ENCODE results near the gene RASAL2.
A peak's percentile ranks its signal among the peaks of the same experiment; 100 is the strongest.
"Not testable (repeated sequence)": the region's sequence is repeated elsewhere in the genome, so short reads cannot be mapped to it uniquely, and the experiment has no call there.

RASAL2 gene

DNA sequence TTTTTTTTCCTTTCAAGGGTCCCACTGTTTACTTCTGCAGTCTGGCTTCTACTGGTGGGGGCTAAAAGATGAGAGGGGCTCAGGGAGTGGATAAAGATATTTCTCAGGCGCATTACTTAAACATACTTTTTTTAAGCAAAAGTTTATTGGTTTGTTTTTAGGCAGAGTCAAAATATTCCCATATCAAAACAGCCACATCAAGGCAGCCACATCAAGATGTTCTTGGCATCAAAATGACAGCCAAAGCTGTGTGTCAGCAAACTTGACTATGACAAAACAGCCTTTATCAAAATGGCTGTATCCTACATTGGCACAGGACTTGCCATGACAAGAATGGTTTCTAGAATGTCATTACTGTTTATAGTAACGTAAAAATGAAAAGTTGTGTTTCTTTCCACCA lies 22.1 kb upstream of the RASAL2 start:
- no peak for DNase-seq

- no peak for DNase-seq
These were observed 21.6 kb upstream of the RASAL2 start for GRCh38 chr1:178072326-178072725.

DNA sequence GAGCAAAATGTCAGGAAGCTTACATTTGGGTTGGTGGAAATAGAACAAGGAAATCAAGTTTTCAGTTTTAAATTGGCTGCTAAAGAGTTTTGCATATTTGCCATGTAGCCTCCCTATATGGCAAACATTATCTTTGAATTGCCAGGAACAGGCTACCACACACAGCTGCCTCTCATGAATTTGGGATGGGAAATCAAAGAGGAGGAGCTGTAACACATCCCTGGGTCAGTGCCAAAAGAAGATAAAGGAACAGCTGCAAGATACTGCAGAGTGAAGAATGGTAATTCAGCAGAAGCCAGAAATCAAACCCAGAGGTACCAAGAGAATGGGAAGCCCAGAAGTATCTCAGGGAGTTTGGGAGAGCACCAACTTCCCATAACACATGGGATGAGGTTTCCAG lies 18.6 kb upstream of the RASAL2 start:
- no peak for DNase-seq

DNA sequence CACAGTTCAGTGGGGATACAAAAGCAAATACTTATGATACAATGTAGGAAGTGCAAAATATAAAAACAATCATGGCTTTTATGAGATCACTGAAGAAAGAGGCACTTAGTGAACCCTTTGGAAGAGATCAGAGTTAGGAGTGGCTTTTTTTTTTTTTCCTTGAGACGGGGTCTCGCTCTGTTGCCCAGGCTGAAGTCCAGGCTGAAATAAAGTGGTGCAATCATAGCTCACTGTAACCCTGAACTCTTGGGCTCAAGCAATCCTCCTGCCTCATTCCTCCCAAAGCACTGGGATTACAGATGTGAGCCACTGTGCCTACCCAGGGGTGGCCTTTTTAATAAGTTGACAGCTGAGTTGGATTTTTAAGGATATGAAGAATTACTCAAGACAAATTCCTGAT lies 17.3 kb upstream of the RASAL2 start:
- DNase-seq, result no peak

DNA sequence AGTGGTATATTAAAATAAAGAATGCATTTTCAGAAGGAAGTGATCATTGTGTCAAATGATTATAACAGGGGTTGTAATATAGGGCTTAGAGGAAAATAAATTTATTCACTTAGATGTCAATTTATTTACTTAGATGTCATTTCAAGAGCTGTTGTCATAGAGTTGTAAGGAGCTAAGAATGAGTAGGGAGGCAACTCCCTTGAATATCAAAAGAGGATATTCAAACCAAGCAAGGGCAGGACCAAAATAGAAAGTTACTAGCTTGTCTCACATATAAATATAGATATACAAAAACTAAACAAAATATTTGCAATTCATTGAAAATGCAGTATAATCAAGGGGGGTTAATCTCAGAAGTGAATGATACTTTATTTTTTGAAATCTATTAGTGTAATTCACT lies 16.0 kb upstream of the RASAL2 start:
- DNase-seq, result no peak

GRCh38 chr1:178086294-178086693 lies 7.6 kb upstream of the RASAL2 start:
- peak; percentile 25 for DNase-seq

DNA sequence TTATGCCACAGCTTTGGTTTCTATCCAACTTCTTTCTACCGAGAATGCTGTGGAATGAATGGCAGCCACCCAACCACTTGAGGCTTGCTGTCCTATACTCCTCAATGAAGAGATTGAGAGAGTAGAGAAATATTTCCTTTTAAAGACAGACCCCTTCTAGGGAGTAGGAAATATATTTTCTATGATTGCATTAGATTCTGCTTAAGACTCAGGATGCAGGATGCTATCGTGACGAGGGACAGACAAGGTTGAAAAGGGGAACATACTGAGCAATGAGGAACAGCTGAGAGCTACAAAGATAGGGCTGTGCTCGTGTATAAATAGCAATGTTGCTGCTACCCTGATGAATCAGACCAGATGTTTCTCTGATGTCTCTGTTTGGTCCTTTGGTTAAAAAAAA lies 7.1 kb upstream of the RASAL2 start:
- DNase-seq, result peak; percentile 78

DNA sequence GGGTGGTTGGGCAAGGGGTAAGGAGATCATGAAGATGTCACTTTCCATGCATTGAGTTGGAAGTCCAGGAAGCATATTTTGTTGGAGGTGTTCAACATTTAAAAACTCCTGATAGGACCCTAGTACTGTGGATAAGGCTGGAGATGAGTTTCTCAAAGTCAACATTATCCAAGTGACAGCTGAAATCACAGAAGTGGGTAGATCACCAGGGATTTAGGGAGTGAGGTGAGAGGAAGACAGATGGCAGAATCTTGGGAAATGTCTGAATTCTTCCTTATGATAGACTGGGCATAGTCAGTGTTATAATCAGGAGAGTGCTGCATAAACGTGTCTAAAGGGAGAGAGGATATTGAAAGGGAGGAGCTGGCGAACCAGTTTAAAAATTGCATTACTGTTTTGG lies 5.3 kb upstream of the RASAL2 start:
- no peak for DNase-seq

DNA sequence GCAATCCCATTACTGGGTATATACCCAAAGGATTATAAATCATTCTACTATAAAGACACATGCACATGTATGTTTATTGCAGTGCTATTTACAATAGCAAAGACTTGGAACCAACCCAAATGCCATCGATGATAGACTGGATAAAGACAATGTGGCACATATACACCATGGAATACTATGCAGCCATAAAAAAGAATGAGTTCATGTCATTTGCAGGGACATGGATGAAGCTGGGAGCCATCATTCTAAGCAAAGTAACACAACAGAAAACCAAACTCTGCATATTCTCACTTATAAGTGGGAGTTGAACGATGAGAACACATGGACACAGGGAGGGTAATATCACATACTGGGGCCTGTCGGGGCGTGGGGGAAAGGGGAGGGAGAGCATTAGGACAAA lies 2.5 kb upstream of the RASAL2 start:
- not testable (repeated sequence) for DNase-seq

GRCh38 chr1:178091986-178092745 lies 1.7 kb upstream of the RASAL2 start:
- DNase-seq, result peak; percentile 91

DNA sequence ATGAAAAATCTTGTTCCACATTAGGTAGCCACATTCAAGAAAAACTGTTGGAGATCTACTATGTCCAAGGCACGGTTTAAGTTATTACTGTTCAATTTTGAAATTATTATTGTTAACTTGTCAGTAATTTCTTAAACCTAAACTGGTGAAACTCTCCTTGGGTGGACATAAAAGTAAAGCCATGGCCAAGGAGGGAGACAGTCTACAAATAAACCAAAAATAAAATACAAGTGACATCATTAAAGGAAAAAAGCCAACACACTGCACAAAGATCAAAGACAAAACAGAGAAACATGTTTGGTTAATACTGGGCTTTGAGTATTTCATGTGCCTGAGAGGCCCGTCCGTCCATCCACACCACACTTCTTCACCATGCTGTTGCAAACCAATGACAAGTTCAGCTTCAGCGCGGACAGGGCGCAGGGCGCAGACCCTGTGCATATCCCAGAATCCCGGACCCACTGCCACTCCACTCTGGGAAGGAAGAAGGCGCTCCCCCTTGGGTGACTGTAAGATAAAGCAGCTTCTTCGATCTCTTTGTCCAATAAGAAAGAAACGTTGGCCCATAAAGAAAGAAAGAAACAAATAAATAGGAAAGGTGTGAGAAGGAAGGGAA lies 918 bp upstream of the RASAL2 start:
- DNase-seq, result no peak

DNA sequence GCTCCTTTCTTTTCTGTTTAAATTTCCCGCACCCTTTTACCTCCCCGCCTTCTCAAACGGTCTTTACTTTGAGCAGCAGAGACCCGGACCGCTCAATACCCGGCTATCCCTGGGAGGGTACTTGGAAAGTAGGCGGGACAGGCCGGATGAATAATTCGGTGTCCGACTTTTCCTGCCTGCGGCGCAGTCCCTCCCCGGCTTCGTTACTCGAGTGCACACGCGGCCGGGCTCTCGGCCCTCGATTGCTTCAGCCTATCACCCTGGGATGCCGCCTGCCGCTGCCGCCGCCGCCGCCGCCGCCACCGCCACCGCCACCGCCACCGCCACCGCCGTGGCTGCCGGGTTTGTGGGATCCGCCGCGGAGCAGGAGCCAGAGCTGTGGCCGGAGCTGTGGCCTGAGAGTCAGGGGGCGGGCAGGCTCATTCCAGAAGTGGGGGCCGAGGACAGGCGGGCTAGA lies 382 bp upstream of the RASAL2 start:
- DNase-seq, result peak; percentile 98

DNA sequence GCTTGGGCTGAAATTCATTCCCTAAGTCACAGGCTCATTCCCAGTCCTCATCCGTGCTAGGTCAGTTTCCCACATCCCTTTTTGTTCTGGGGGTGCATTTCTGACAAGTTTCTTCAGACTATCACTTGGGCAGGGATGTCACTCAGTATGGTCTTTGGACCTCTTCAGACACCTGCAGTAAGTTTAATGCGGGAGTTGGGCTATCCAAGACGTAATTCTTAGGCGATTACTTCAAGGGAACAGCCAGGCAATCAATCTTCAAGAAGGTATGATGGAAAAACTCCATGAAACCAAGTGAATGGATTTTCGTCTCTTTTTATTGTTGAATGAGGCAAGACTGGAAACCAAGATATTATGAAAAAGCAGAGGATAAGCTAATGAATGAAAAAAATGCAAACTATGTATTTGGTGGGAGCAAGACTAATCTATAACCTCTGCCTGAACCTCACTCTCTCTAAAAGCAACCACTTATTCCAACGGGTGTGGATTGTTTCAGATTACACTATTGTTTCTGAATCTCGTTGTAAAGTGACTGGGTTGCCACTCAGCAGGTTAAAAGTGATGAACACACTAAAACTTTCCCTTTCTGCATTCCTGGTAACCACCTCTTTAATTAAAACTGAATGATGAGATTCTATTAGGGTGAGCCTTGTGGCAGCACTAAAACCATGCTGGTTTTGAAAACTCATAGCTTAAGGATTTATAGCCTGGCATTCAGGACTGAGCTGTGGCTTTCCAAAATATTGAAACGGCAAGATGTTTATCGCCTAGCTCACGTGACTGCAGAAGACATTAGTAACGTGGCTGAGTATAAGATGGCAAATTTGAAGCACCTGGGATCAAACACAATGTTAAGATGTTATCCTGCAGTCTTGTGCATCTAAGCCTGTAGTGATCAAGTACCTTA lies 1.1 kb downstream of the RASAL2 start:
- DNase-seq, result peak; percentile 59

DNA sequence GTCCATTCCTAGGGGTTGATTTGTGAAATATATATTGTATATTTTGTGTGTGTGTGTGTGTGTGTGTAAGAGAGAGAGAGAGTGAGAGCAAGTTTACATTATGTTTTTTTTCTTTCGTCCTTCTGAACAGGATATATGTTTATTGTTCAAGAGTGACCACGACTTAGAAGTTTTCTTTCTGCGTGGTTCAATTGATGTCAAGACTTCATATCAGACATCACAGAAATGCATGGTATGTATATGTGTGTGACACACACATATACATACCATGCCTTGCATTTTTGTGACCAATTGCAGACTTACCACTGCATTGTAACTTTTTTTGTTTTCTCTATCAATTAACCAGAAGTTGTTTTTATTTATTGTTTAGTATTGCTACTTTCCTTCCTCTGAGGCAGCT lies 2.5 kb downstream of the RASAL2 start:
- DNase-seq, result peak; percentile 74

DNA sequence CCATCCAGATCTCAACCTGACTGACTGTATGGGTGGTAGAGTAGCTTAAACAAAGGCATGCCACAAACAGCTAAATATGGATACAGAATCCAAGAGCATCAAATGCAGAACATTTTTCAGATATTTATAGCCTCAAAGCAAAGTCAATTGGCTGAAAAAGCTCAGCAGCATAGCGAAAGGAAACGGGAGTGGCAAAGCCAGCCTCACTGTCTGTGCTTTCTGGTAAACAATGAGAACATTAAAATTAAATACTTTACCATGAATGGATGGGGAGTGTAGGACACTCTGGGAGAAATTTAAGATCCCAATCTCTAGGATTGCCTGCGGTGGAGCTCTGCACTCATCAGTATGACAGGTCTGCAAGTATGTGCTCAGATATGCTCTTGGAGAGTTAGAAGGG lies 4.4 kb downstream of the RASAL2 start:
- DNase-seq, result peak; percentile 75

GRCh38 chr1:178101266-178101630 lies 7.3 kb downstream of the RASAL2 start:
- no peak for DNase-seq

- DNase-seq, result peak; percentile 48
These were observed 7.8 kb downstream of the RASAL2 start for GRCh38 chr1:178101654-178102053.

GRCh38 chr1:178102218-178102617 lies 8.3 kb downstream of the RASAL2 start:
- DNase-seq, result no peak

DNA sequence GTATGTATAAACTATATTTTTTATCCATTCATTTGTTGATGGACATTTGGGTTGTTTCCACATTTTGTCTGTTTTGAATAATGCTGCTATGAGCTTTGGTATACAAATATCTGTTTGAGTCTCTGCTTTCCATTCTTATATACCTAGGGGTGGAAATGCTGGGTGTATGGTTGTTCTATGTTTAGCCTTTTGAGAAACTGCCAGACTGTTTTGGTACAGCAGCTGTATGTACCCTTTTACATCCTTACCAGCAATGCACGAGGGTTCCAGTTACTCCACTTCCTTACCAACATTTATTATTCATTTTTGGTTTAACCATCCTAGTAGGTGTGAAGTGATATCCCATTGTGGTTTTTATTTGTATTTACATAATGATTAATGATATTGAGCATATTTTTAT lies 13.9 kb downstream of the RASAL2 start:
- DNase-seq, result no peak

GRCh38 chr1:178109348-178110143 lies 15.6 kb downstream of the RASAL2 start:
- DNase-seq, result peak; percentile 58

DNA sequence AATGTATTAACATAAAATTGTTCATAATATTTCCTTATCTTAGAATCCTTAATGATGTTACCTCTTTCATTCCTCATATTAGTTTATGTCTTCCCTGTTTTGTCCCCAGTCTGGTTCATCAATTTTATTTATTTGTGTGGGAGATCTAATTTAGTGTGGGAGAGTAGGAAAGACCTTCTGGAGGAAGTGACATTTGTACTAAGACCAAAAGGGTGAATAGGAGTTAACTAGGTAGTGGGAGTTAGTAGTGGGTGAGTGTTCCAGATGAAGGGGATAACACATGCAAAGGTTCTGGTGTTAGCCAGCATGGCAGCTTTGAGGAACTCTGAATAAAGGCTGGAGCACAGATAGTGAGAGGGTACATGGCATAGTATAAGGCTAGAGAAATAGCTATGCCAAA lies 21.4 kb downstream of the RASAL2 start:
- no peak for DNase-seq

DNA sequence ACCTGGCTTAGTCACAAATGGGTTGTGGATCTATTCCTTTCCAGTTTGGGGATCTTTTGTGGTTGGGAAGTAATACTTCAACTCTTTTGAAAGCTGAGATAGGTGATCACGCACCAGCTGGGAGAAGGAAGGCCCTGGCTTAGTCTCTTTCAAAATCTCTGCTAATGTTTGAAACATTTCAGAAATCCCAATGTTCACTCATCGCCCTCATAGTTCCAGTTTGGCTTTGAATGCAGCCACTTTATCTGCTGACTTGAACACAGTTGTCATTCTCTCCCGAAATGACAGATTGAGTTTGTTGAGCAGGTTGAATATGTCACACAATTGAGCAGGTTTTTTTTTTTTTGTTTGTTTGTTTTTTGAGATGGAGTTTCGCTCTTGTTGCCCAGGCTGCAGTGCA lies 24.6 kb downstream of the RASAL2 start:
- DNase-seq, result no peak

DNA sequence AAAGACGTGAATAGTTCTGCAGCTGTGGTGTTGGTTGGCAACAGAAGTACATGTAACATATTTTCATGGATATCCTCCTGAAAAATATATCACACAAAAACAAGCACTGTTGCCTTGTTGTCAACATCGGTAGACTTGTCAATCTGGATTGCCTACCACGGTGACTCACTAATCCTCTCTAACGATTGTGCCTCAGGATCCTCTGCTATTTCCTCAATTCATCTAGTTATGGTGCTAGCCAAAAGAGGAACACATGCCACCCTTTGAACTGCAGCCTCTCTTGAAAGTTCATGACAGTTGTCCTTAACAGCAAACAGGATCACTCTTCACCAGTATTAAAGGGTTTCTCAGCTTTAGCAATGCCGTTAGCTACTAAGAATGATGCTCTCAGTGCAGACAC lies 25.7 kb downstream of the RASAL2 start:
- no peak for DNase-seq
